HG02798 (cell line): ENCODE measurements around the gene HOXD1.

Experiments
- ATAC-seq: cut with Tn5 transposase; IDR thresholded peaks from one replicate; pipeline ENCODE4 v1.9.1; 2021; ENCODE audit warnings: mild to moderate bottlenecking; ENCODE audit not compliant: unreplicated experiment, poor library complexity

The HOXD1 gene

DNA sequence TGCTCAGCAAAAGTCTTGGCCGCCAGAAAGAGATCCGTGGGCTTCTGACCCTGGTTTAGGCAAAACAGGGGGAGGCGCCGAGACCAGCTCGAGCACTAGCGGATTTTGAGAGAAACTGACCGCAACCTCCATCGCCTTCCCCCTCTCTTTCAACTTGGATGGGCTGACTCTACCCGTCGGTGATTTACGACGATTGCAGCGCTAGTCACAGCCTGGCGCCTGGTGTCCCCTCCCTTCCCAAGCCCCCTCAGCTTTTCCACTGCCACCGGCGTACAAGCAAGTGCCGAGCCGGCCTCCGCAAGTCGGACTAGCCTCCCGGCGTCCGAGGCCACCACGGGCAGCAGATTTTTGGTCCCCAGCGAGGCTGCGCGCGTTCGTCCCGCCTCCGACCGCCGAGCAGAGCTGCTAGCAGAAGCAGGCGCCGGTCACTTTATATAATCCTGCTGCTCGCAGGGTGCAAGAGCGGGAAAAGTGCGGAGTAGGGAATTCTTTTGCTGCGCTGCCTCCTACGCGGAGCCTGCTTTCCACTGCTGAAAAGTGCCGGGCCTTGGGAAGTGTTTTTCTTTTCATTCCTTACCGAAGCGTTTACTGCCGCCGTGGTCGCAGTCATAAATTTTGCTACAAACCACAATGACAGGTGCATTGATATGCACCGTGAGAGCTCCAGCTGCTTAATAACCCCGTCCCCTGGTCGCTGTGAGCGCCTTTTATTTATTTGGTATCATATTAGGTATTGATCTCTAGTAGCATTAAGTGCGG, 23.7 kb upstream of the HOXD1 start:
- no peak for ATAC-seq

DNA sequence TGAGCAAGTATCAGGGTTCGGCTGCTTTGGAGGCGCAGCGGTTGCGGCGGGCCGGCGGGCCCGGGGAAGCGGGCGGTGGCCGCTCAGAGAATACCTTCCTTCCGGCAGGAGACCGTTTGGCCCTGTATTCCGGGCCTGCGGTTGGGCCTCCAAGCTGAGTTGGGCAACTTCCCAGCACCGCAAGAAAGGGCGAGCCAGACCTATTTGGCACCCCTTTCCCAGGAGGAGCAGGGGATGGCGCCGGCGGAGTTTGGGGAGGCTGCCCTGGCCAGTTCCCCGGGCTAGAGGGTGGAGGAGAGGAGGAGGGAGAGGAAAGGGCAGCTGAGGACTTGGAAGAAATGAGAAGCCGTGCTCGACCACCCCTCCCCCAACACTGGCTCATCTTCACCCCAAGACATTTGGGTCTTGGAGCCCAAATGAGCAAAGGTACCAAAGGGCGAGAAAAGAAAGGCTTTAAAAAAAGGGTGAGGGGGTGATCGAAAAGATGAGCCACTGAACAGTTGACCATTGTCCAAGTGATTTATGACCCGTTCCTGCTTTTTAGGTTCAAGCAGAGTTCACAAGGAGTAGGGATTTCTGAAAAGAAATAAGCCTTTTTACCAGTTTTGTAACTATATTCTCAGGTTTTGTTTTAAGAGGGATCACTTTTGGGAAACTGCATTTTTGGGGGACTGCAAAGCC, 23.0 kb upstream of the HOXD1 start:
- ATAC-seq: no peak

DNA sequence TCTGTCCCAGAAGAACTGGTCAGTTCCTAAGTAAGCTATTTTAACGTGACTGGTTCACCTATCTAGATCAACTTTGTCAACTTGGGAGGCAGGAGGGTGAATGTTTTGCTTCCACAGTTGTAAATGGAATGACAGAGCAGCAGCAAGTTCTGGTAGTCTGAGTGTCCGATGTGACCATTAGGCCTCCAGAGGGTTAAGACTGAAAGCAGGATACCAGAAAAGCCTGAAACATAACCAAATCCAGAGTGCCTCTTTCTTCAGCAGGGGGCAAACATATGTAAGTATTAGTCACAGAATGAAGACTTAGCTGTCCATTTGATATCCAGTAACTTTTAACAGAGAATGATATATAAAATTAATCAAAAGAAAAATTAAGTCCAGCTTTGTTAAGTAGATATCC, 22.2 kb upstream of the HOXD1 start:
- no peak for ATAC-seq

DNA sequence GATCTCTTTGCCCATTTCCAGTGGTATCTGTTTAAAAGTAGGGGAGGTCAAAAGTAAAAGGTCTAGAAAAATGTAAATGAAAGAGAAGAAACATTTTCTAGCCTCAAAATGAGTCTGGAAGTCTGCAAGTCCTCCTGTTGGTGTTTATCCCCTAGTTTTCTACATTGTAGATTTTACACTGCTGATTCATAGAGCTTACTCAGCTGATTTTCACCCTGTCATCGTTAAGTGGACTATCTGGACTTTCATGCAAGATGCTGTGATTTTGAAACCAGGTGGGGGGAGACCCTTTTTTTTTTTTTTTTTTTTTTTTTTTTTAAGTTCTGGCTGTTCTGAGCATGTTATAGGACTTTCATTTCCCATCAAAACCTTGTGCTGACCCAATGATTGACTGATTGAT, 21.1 kb upstream of the HOXD1 start:
- ATAC-seq: no peak

DNA sequence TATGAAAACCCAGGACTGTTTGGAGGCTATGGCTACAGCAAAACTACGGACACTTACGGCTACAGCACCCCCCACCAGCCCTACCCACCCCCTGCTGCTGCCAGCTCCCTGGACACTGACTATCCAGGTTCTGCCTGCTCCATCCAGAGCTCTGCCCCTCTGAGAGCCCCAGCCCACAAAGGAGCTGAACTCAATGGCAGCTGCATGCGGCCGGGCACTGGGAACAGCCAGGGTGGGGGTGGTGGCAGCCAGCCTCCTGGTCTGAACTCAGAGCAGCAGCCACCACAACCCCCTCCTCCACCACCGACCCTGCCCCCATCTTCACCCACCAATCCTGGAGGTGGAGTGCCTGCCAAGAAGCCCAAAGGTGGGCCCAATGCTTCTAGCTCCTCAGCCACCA, 19.3 kb upstream of the HOXD1 start:
- ATAC-seq: no peak

DNA sequence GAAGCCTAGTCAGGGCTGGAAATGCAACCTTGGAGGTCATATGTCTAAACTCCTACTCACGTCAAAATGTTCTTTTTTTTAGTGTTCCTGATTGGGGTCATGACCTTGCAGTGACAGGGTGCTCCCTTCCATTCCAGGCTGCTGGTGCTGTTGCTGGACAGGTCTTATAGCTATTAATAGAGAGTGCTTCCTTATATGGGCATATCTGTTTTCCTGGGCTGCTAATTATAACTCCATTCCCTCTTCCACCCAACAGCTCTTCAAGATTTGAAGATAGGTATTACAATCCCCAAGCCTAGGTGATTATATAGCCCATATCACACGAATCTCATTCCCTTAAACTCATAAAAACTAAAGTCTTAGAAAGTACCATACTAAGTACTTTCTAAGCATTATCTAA, 18.8 kb upstream of the HOXD1 start:
- ATAC-seq: no peak

DNA sequence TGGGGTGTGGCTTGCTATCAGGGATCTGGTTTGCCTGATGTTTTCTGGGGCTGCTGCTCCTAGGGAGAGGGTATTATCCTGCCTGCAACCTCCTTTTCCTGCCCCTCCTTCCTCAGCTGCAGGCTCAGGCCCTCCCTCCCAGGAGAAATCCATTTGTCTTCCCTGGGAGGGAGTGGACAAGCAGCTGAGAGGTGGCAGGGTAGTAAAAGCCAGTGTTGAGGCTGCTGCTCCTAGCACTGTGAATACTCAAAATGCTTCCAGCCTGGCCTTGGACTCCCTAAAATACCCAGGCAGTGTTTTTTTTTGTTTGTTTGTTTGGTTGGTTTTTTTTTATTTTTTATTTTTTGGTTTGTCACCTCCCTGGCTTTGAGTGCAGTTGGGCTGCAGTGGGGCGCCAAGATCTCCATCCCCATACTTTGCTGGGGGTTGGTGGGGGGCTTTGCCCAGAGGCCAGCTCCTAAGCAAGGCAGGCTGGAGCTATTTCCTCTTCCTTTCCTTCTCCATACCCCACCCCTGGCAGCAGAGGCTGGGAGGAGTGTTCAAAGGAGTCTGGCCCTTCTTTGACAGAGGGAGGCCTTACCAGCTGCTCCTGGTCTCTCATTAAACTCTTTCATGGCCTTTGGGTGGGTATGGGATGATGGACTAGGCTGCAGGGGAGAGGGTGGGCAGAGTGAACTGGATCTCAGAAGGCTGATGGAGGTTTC, 17.7 kb upstream of the HOXD1 start:
- no peak for ATAC-seq

DNA sequence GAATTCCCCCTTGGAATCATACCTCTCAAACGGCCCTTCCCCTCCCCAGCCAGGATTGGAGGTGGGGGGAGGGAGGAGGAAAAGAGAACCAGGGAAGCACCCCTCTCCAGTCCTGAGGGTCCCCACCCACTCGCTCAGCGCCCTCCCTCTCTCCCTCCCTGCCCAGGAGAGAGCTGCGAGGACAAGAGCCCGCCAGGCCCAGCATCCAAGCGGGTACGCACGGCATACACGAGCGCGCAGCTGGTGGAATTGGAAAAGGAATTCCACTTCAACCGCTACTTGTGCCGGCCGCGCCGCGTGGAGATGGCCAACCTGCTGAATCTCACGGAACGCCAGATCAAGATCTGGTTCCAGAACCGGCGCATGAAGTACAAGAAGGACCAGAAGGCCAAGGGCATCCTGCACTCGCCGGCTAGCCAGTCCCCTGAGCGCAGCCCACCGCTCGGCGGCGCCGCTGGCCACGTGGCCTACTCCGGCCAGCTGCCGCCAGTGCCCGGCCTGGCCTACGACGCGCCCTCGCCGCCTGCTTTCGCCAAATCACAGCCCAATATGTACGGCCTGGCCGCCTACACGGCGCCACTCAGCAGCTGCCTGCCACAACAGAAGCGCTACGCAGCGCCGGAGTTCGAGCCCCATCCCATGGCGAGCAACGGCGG, 17.0 kb upstream of the HOXD1 start:
- no peak for ATAC-seq

DNA sequence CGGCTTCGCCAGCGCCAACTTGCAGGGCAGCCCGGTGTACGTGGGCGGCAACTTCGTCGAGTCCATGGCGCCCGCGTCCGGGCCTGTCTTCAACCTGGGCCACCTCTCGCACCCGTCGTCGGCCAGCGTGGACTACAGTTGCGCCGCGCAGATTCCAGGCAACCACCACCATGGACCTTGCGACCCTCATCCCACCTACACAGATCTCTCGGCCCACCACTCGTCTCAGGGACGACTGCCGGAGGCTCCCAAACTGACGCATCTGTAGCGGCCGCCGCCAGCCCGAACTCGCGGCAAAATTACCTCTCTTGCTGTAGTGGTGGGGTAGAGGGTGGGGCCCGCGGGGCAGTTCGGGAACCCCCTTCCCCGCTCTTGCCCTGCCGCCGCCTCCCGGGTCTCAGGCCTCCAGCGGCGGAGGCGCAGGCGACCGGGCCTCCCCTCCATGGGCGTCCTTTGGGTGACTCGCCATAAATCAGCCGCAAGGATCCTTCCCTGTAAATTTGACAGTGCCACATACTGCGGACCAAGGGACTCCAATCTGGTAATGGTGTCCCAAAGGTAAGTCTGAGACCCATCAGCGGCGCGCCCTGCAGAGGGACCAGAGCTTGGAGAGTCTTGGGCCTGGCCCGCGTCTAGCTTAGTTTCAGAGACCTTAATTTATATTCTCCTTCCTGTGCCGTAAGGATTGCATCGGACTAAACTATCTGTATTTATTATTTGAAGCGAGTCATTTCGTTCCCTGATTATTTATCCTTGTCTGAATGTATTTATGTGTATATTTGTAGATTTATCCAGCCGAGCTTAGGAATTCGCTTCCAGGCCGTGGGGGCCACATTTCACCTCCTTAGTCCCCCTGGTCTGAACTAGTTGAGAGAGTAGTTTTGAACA, 16.2 kb upstream of the HOXD1 start:
- ATAC-seq: no peak

DNA sequence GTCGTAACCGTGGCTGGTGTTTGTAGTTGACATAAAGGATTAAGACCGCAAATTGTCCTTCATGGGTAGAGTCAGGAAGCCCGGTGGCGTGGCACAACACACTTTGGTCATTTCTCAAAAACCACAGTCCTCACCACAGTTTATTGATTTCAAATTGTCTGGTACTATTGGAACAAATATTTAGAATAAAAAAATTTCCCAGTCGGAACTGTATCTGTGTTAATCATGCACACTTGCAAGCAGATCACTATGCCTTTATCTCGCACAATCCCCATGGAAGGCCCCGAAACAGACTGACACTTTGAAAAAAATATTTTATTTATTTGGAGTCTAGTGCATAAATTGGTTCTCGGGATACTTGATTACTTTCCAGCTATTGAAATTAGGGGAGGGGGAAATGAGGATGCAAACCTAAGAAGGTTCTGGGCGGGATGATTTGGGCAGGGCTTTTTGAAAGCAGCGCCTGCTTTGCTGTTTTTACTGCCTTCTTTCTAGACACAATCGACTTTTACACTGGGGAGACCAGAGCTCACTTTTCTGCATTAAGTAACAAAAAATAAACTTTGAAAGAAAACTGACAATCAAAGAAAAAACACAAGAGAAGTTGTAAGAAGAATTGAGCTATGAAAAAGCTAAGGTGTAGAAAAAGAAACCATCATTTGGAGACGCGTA, 15.4 kb upstream of the HOXD1 start:
- no peak for ATAC-seq

DNA sequence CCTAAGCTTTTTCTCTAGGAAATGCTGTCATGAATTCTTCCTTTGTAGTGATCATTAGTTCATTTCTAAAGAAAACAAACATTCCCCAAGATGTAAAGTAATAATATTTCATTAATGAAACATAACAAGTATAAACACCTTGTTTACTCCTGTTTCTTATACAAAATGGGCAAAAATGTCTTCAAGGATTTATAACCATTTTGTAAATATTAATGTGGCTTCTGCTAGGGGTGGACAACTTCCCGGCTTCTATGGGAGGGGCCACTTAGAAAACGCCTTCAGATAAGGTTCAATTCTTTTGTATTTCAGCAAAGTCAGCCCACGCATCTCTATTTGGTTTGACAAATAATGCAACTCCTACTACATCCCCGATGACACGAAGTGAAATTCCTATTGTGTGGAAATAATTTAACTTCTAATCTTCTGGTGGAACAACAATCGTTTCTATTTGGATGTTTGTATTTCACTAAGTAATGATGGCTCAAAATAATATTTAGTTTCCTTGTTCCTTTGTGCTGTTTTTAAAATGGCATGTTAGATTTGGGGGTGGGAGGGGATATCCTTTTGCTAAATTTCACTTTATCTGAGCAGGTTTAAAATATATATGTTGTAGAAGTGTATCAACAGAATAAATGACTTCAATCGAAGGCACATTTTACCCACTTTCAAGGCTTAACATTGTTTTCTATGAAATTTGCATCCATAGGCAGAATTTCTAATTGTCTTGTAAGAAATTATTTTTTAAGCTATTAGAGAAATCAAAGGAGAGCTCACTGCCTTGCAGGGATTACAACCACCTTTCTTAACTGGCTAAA, 14.7 kb upstream of the HOXD1 start:
- no peak for ATAC-seq

DNA sequence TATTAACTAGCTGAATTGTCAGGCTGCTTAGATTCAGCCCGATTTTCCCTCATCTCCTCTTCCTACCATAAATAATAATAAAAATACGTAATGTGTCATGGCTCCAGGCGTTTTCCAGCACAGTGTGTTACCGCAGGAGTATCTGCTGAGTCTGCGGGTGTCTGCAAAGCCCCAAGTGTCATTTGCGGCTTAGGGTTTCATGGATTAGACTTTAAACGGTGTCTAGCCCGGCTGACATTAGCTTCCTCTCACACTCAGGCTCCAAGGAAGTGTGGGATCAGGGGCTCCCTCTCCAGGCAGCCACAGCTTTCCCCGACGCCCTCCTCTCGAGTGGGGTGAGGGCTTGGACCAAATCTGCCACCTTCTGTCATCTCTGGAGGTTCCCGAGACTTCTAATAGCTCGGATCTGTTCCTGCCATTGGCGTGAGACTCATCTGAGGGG, 14.1 kb upstream of the HOXD1 start:
- no peak for ATAC-seq

DNA sequence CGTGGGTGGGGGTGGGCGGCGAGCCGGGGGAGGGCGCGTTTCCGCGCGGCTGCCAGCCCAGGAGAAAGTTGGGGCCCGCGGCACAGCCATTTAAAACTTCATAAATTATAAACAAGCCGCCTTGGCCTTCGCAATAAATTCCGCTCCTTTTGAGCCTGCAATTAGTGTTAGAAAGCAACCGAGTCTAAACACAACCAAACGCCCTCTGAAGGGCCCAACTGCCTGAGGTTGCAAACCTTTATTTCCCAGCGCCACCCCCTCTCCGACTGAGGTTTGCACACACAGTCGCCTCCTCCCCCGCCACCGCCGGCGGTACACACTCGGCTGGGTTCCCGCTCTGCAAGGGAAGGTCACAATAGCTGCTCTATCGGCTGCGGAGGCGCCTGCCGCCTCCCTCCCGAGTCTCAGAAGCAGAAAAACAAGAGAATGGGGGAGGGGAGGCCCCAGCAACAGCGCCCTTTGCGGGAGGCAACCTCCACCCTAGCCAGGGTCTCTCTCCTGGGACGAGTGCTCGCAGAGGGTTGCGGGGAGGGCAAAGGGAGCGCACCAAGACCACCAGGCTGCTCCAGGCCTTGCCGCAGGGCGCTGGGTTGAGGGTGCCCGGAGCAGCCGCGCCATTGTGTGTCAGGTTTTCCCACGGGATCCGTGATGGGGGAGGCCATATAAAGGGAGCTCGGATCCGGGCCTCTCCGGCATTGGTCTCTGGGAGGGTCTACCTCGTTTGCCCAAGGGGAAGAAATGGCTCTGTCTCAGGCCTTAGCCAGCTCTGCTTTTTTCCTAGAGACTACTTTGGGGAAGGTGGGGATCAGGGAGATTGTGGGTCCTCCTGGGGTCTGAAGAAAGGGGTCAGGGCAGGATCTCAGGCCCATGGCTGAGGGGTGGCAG, 13.4 kb upstream of the HOXD1 start:
- ATAC-seq: no peak

DNA sequence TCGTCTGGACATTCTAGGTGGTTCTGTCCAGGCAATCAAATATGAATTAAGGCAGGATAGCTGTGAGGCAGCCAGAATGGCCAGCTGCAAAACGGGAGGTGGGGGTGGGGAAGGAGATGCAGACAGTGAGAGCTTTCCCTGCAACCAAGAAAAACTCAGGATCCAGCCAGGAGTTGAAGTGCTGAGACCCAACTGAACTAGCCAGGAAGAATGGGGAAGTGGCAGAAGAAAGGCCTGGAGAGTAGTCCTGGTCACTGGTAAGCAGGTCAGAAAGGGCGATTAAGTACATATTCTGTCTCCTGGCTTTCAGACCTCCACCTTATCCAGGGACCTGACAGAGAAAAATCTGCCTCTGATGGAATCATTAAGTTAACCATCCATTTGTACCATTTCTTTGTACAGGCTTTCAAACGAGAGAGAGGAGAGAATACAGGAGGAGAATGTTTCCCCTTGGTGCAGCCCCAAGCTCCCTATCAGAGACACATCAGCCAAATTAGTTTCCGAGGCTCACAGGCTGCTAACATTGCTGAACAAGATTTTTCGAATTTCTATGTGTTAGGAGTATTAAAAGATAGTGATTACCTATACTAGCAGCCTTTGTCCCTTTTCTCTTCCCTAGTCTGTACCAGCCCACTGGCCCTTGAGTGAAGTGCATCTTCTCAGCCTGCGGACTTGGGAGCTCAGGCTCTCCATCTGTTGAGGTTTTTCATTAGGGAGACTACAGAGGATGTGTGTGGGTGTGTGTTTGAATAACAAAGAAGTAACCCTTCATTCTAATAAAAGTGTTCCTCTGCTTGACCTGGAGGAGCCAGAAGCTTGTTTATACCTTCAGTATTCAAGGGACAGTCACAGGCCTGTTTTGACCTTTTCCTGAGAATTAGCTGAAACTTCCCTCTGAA, 12.5 kb upstream of the HOXD1 start:
- ATAC-seq: no peak

DNA sequence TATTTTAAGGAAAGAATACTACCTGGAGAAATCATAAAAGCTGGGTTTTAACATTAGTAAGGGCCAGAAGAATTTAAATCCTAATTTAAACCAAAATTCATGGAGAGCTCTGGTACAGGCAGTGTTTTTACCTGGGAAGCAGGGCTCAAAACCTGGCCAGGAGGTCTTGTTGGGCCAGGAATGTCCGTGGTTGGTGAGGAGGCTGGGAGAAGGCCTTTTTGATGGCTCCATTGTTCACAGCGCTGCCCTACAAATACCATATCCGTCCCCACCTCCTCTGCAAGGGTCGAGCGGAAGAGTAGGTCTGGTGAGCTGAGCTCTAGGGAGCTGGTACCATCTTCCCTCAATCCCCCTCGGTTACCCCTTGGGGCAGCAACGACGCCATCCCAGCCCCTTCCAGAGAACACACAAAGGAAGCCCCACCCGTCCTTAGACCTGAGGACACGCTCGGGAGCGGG, 10.9 kb upstream of the HOXD1 start:
- no peak for ATAC-seq

DNA sequence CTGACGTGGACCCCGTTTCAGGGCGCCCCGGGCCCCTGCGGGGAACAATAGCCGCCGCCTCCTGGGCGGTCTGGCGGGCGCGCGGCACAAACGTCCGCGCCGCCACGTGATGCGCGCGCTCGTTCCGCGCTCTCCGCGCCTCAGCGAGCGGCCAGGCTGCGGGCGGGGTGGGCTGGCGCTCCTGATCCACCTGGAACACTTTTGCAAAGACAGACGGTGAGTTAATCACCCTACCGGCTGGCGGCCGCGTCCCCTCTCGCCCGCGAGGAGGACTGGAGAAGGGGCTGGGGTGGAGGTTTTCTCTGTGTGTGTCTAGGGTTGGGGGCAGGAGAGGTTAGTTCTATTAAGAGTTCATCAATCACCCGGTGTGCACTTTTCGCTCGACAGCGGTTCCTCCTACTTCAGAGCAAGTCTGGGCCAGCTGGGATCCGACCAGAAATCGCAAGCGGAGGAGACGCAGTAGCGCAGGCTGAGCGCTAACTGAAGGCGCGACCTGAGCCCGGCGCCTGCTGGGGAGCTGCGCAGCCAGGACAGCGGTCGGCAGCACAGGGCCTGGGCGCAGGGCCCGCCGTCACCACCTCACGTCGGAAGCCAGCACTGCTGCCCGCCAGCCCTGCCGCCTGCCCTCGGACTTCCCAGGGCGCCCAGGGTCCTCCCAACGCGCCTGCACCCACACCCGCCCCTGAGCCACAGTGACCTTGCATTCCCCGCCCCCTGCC, 10.3 kb upstream of the HOXD1 start:
- no peak for ATAC-seq
